Subcutaneous adipose tissue (tissue), 4 donors: ENCODE results near the gene EIF2B5. TPM values are rescaled to one million over a fixed set of nuclear protein-coding genes. Genes with fewer than 3 reads are reported as not detected.

Source experiments
- total RNA-seq, 4 donors: library from RNA; depleted of rRNA; stranded (reverse); fragments of >200 nt; gene quantifications; one replicate each; pipeline ENCODE4 v1.1.0, GENCODE V29; 2016
- TF ChIP-seq, protein P1 (sequence below): fragments of 450-650 bp; IDR thresholded peaks from one replicate; pipeline ENCODE4 v1.5.1; 2016; ENCODE audit warnings: low read depth, mild to moderate bottlenecking, control low read depth, antibody characterized with exemption, moderate library complexity

Gene EIF2B5
- total RNA-seq, 4 donors from 2014 or later, result 29.8 to 31.9 (median 31.2) TPM

DNA sequence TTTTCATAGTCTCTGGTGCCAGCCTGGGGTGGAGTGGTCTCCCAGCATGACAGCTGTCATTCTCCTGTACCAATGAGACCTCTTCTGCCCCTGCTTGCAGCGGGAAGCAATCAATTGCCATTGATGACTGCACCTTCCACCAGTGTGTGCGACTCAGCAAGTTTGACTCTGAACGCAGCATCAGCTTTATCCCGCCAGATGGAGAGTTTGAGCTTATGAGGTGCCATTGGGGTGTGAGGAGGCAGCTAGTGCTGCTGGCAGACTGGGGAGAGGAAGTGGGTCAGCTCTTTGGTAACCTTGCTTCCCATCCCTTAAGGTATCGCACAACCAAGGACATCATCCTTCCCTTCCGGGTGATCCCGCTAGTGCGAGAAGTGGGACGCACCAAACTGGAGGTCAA lies 46.4 kb downstream of the EIF2B5 start:
- TF ChIP-seq, protein P1, sequence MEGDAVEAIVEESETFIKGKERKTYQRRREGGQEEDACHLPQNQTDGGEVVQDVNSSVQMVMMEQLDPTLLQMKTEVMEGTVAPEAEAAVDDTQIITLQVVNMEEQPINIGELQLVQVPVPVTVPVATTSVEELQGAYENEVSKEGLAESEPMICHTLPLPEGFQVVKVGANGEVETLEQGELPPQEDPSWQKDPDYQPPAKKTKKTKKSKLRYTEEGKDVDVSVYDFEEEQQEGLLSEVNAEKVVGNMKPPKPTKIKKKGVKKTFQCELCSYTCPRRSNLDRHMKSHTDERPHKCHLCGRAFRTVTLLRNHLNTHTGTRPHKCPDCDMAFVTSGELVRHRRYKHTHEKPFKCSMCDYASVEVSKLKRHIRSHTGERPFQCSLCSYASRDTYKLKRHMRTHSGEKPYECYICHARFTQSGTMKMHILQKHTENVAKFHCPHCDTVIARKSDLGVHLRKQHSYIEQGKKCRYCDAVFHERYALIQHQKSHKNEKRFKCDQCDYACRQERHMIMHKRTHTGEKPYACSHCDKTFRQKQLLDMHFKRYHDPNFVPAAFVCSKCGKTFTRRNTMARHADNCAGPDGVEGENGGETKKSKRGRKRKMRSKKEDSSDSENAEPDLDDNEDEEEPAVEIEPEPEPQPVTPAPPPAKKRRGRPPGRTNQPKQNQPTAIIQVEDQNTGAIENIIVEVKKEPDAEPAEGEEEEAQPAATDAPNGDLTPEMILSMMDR, result no peak

DNA sequence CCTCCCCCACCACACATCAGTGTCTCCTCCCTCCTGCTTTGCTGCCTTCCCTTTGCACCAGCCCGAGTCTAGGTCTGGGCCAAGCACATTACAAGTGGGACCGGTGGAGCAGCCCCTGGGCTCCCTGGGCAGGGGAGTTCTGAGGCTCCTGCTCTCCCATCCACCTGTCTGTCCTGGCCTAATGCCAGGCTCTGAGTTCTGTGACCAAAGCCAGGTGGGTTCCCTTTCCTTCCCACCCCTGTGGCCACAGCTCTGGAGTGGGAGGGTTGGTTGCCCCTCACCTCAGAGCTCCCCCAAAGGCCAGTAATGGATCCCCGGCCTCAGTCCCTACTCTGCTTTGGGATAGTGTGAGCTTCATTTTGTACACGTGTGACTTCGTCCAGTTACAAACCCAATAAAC lies 48.5 kb downstream of the EIF2B5 start:
- TF ChIP-seq, protein P1, result no peak

DNA sequence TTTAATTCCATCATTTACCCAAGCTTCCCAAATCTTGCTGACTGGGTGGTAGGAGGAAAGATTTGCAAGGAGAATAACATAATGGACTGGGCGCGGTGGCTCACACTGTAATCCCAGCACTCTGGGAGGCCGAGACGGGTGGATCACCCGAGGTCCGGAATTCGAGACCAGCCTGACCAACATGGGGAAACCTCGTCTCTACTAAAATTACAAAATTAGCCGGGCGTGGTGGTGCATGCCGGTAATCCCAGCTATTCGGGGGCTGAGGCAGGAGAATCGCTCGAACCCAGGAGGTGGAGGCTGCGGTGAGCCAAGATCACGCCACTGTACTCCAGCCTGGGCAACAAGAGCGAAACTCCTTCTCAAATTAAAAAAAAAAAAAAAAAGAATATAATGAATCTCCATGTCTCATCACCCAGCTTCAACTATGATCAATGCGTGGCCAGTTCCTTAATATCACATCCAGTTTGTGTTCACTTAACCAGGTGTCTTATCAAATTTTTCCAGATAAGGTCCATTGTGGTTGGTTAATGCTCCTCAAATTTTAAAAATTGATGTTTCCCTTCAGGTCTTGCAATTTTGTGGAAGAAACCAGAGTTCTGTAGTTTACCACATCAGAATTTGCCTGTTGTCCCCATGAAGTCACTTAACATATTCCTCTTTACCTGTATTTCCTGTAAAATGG lies 49.5 kb downstream of the EIF2B5 start:
- TF ChIP-seq, protein P1, result no peak

DNA sequence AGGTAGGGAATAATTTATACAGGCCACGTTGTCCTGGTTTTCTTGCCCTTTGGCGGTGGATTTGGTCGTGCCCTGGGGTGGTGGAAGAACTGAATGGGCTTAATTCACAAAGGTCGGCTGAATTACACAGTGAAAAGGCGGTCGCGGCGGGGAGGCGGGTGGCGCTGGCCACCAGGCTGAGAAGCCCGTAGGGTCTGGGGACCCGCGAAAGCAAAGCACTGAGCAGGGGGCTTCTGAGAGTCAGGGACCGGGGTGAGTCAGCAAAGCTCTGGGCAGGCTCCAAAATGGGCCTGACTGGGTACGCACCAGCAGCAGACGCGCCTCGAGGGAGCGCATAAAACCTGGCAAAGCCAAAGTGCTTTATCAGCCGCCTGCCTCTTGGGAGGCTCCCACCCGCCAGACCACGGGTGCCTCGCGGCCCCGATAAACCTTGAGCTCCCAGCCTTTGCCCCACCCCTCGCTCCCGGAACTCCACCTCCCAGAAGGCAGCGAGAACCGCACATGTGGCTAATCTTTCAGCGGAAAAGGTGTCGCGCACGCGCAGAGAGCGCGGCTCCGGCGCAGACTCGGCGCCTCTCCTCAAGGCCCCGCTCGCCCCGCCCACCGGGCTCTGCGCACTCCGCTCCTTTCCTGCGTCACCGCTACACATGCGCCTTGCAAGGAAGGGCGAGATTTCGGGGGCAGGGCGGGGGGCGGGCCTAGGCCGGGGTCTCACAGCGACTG lies 50.5 kb downstream of the EIF2B5 start:
- TF ChIP-seq, protein P1, result no peak

DNA sequence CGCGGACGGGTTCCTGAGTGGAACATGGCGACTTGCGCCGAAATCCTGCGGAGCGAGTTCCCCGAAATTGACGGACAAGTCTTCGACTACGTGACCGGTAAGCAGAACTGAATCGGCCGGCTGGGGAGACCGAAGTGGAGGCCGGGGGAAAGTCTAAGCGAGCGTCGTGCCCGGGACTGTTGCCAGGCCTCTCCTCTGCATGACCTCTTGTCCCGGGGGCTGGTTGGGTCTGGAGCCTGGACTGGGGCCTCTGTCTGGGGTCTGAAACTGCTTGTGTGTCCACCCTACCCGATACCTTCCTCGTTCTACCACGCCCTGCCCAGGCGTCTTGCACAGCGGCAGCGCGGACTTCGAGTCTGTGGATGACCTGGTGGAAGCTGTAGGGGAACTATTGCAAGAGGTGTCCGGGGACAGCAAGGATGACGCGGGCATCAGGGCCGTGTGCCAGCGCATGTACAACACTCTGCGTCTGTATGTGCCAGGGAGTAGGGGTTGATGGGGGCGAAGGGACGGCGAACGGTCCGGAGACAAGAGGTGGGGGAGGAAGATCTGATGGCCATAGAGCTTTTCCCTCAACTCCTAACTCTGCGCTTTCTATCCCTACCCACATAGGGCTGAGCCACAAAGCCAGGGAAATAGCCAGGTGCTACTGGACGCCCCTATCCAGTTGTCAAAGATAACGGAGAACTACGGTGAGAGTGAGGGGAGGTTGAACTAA lies 51.2 kb downstream of the EIF2B5 start, which contains the start of gene ABCF3:
TSS of gene ABCF3 (plus strand) at position 16 of the 718 bp plus-strand sequence. CDS start at position 25, 9 bp downstream.
- TF ChIP-seq, protein P1, result no peak

DNA sequence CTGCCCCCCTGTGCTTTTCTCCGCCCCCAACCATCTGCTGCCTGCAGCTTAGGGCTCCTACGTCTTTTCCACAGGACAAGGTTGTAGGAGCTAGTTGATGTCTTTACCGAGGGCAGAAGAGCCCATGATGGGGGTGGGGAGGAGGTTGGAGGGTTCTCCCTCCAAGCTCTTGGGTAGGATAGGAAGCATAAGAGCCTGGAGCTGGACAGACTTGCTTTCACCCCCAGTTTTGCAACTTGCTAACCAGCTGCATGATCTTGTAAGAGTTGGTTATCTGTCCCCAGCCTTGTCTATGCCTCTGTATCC lies 51.7 kb downstream of the EIF2B5 start:
- TF ChIP-seq, protein P1, result no peak

DNA sequence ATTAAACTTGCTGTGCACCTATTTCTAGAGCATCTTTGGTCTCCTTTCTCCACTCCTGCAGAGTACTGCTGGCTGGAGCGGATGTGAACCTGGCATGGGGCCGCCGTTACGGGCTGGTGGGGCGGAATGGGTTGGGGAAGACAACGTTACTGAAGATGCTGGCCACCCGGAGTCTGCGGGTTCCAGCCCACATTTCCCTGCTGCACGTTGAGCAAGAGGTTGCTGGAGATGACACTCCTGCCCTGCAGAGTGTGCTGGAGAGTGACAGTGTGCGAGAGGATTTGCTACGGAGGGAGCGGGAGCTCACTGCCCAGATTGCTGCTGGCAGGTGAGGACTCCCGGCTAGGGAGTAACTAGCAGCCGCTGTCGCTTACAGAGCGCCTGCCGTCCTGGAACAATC lies 52.9 kb downstream of the EIF2B5 start:
- TF ChIP-seq, protein P1, result no peak
